GM18858 (cell line): ENCODE results near the gene MOGAT3.

Source experiments
- ATAC-seq: cut with Tn5 transposase; IDR thresholded peaks from one replicate; pipeline ENCODE4 v1.9.1; 2021; ENCODE audit not compliant: unreplicated experiment

The MOGAT3 gene

GRCh38 chr7:101234636-101235035 is 33.8 kb upstream of the MOGAT3 start:
- ATAC-seq = no peak

GRCh38 chr7:101233907-101234547 is 33.2 kb upstream of the MOGAT3 start:
- ATAC-seq = no peak

GRCh38 chr7:101232141-101232850 is 31.5 kb upstream of the MOGAT3 start:
- no peak for ATAC-seq

- ATAC-seq = no peak
Measured at GRCh38 chr7:101231644-101232043, 30.8 kb upstream of the MOGAT3 start.

GRCh38 chr7:101226721-101227120 is 25.9 kb upstream of the MOGAT3 start:
- no peak for ATAC-seq

GRCh38 chr7:101225650-101226049 is 24.8 kb upstream of the MOGAT3 start:
- no peak for ATAC-seq

- ATAC-seq = no peak
Measured at GRCh38 chr7:101223528-101223927, 22.7 kb upstream of the MOGAT3 start.

- no peak for ATAC-seq
Measured at GRCh38 chr7:101222275-101222830, 21.5 kb upstream of the MOGAT3 start.

GRCh38 chr7:101220295-101220694 is 19.5 kb upstream of the MOGAT3 start:
- no peak for ATAC-seq

GRCh38 chr7:101218236-101219125 is 17.6 kb upstream of the MOGAT3 start:
- no peak for ATAC-seq

- ATAC-seq = no peak
Measured at GRCh38 chr7:101217388-101218235, 16.8 kb upstream of the MOGAT3 start, which contains the start of the genes PLOD3 and ZNHIT1. PLOD3 (minus strand) TSS chr7:101217581; CDS start chr7:101217274, 307 bp downstream. ZNHIT1 (plus strand) TSS chr7:101218165; CDS start chr7:101218196, 31 bp downstream.

GRCh38 chr7:101216860-101217387 is 16.1 kb upstream of the MOGAT3 start:
- no peak for ATAC-seq

- no peak for ATAC-seq
Measured at GRCh38 chr7:101216001-101216859, 15.4 kb upstream of the MOGAT3 start.

- no peak for ATAC-seq
Measured at GRCh38 chr7:101212014-101212413, 11.2 kb upstream of the MOGAT3 start.

- no peak for ATAC-seq
Measured at GRCh38 chr7:101211501-101211900, 10.7 kb upstream of the MOGAT3 start.

GRCh38 chr7:101210143-101210542 is 9.3 kb upstream of the MOGAT3 start:
- ATAC-seq = no peak

GRCh38 chr7:101208794-101209193 is 8.0 kb upstream of the MOGAT3 start:
- ATAC-seq = no peak

GRCh38 chr7:101207459-101207858 is 6.6 kb upstream of the MOGAT3 start:
- ATAC-seq = no peak

GRCh38 chr7:101206665-101207042 is 5.8 kb upstream of the MOGAT3 start:
- no peak for ATAC-seq
